Keratinocyte (primary cell): ENCODE measurements around the gene RIT2. TPM values are rescaled to one million over a fixed set of nuclear protein-coding genes. Genes with fewer than 3 reads are reported as not detected.

ENCODE experiments used
- DNase-seq: peaks from one replicate; pipeline ENCODE4 v3.0.0-alpha.2; 2011; ENCODE audit warnings: low read depth, missing footprints, low spot score
- FAIRE-seq: peaks from 2 replicates; lab custom pipeline; 2011; peaks lifted over from hg19 to GRCh38; lab: Jason Lieb, UNC
- H2AFZ ChIP-seq: 2 replicates; pipeline ENCODE4 v1.6.0; 2012; ENCODE audit warnings: low read length, control low read depth, inconsistent platforms; ENCODE audit not compliant: control insufficient read depth
- H3K27ac ChIP-seq: 2 replicates; pipeline ENCODE4 v1.5.1; 2011; ENCODE audit warnings: low read length; ENCODE audit not compliant: control insufficient read depth, insufficient read depth
- H3K27me3 ChIP-seq: 3 replicates; pipeline ENCODE4 v1.6.0; 2011; ENCODE audit warnings: low read length; ENCODE audit not compliant: control insufficient read depth, insufficient read depth; ENCODE audit errors: extremely low read depth
- H3K36me3 ChIP-seq, 2 experiments: 2 replicates in 1 of 2; 3 replicates in 1 of 2; pipeline ENCODE4 v1.5.1; 2011; ENCODE audit warnings: low read length in 2 of 2, mild to moderate bottlenecking in 1 of 2; ENCODE audit not compliant: control insufficient read depth in 2 of 2, insufficient read depth in 2 of 2; ENCODE audit errors: extremely low read depth in 1 of 2
- H3K4me1 ChIP-seq: 3 replicates; pipeline ENCODE4 v1.5.1; 2011; ENCODE audit warnings: low read length; ENCODE audit not compliant: control insufficient read depth, insufficient read depth; ENCODE audit errors: extremely low read depth
- H3K4me2 ChIP-seq: 3 replicates; pipeline ENCODE4 v1.6.0; 2011; ENCODE audit warnings: low read depth, low read length; ENCODE audit not compliant: control insufficient read depth, insufficient read depth; ENCODE audit errors: extremely low read depth
- H3K4me3 ChIP-seq, 3 experiments: fragments of 200-600 bp in 1 of 3; sonication (generic) in 1 of 3; 2 replicates in 2 of 3; 3 replicates in 1 of 3; pipeline ENCODE4 v1.5.1; 2011 to 2016; ENCODE audit warnings: low read length in 3 of 3, mild to moderate bottlenecking in 3 of 3, control low read depth in 2 of 3, inconsistent platforms in 1 of 3, low read depth in 1 of 3, mixed read lengths in 1 of 3, mixed run types in 1 of 3, moderate library complexity in 1 of 3; ENCODE audit not compliant: control insufficient read depth in 2 of 3, insufficient read depth in 2 of 3; ENCODE audit errors: extremely low read depth in 1 of 3
- H3K79me2 ChIP-seq: 2 replicates; pipeline ENCODE4 v1.6.0; 2012; ENCODE audit warnings: low read length; ENCODE audit not compliant: control insufficient read depth, insufficient read depth
- H3K9ac ChIP-seq: 3 replicates; pipeline ENCODE4 v1.6.0; 2011; ENCODE audit warnings: low read length; ENCODE audit not compliant: control insufficient read depth, insufficient read depth; ENCODE audit errors: extremely low read depth
- H3K9me1 ChIP-seq: 3 replicates; pipeline ENCODE4 v1.6.0; 2011; ENCODE audit warnings: low read length; ENCODE audit not compliant: control insufficient read depth, insufficient read depth; ENCODE audit errors: extremely low read depth
- H3K9me3 ChIP-seq: 2 replicates; pipeline ENCODE4 v1.5.1; 2012; ENCODE audit warnings: low read depth, low read length; ENCODE audit not compliant: control insufficient read depth
- H4K20me1 ChIP-seq: 3 replicates; pipeline ENCODE4 v1.6.0; 2011; ENCODE audit warnings: low read length; ENCODE audit not compliant: control insufficient read depth, insufficient read depth; ENCODE audit errors: extremely low read depth
- CTCF ChIP-seq, 3 experiments: IDR thresholded peaks in 1 of 3; conservative IDR thresholded peaks in 1 of 3; optimal IDR thresholded peaks in 1 of 3; 2 replicates in 2 of 3; 3 replicates in 1 of 3; pipeline versions ENCODE3 to v1.5.1; 2011; ENCODE audit warnings: low read length in 3 of 3, mild to moderate bottlenecking in 3 of 3, moderate library complexity in 2 of 3, control low read depth in 1 of 3, inconsistent platforms in 1 of 3; ENCODE audit not compliant: insufficient read depth in 2 of 3; ENCODE audit errors: extremely low read depth in 1 of 3
- EZH2 ChIP-seq: IDR thresholded peaks from one replicate; pipeline ENCODE4 v1.6.1; 2012; ENCODE audit warnings: inconsistent platforms, mild to moderate bottlenecking, low read length, moderate library complexity
- dilution Hi-C: fragments of 300-500 bp; cut with MboI; formaldehyde crosslinking; loops from one replicate; pipeline ENCODE4 v1.7.0; 2020; ENCODE audit warnings: low sequenced_read_pairs; ENCODE audit not compliant: extremely low pct_ligation_motif_present
- polyA plus RNA-seq, 5 experiments: library from polyadenylated mRNA; depleted of rRNA in 3 of 5; stranded (reverse) in 3 of 5; stranded (forward) in 1 of 5; unstranded in 1 of 5; fragments of >200 nt; gene quantifications; 1 replicate in 1 of 5; 2 replicates in 3 of 5; 3 replicates in 1 of 5; pipeline versions ENCODE4 v1.2.1 to v1.2.3, GENCODE V29; 2011 to 2012; ENCODE audit warnings: missing spikeins in 2 of 5, low read depth in 1 of 5, low replicate concordance in 1 of 5

Gene RIT2
- polyA plus RNA-seq, 1 donor (not counting 4 experiments of a cell fraction or from before 2014, with no cell fraction given) = not detected

GRCh38 chr18:43031169-43031568 is 84.3 kb downstream of the RIT2 start:
- Histone ChIP-seq H3K79me2 (no peaks in the 10 kb centered on the region), H3K4me2 (no peak overlapping the region), H3K4me1 (no peaks in the 10 kb centered on the region), H3K27ac (no peak overlapping the region), H3K9ac (no peak overlapping the region), H3K36me3 (no peaks in the 10 kb centered on the region), H3K4me3 (no peak overlapping the region), H3K27me3 (no peaks in the 10 kb centered on the region), H2AFZ (no peak overlapping the region), H3K9me3 (no peaks in the 10 kb centered on the region), H3K9me1 (no peaks in the 10 kb centered on the region), H4K20me1 (no peaks in the 10 kb centered on the region)
- no peak for DNase-seq
- no peak for FAIRE-seq
- dilution Hi-C loops = no loop called here
- TF ChIP-seq EZH2 (no peak), CTCF (optimal IDR thresholded peaks at IDR 0.05 in 1 of 3, IDR thresholded peaks at IDR 0.05 in 1 of 3, conservative IDR thresholded peaks at IDR 0.05 in 1 of 3; ENCODE audit: extremely low read depth in 1 of 3, insufficient read depth in 2 of 3, low read length in 3 of 3) (no peak)

GRCh38 chr18:43029414-43029813 is 86.1 kb downstream of the RIT2 start:
- Histone ChIP-seq H3K4me3 (no peak overlapping the region), H3K9ac (no peak overlapping the region), H3K4me1 (no peaks in the 10 kb centered on the region), H3K27ac (no peak overlapping the region), H3K27me3 (no peaks in the 10 kb centered on the region), H3K9me1 (no peaks in the 10 kb centered on the region), H3K4me2 (no peak overlapping the region), H4K20me1 (no peaks in the 10 kb centered on the region), H3K36me3 (no peaks in the 10 kb centered on the region), H2AFZ (no peak overlapping the region), H3K79me2 (no peaks in the 10 kb centered on the region), H3K9me3 (no peaks in the 10 kb centered on the region)
- dilution Hi-C loops = no loop called here
- no peak for FAIRE-seq
- no peak for DNase-seq
- TF ChIP-seq EZH2 (no peak), CTCF (optimal IDR thresholded peaks at IDR 0.05 in 1 of 3, IDR thresholded peaks at IDR 0.05 in 1 of 3, conservative IDR thresholded peaks at IDR 0.05 in 1 of 3; ENCODE audit: extremely low read depth in 1 of 3, insufficient read depth in 2 of 3, low read length in 3 of 3) (no peak)
